Spleen (tissue), 11 donors: ENCODE data around the gene IL22RA2. TPM values are rescaled to one million over a fixed set of nuclear protein-coding genes. Genes with fewer than 3 reads are reported as not detected.
A peak's percentile ranks its signal among the peaks of the same experiment; 100 is the strongest.

Source experiments
- DNase-seq: peaks from one replicate; pipeline ENCODE4 v3.0.0-alpha.2; 2020
- H3K27ac ChIP-seq, 8 donors: fragments of 200-600 bp; sonication (generic) in 7 of 8; 1 replicate in 4 of 8; 2 replicates in 4 of 8; pipeline versions ENCODE4 v1.5.0 to v1.8.0; 2016 to 2021; ENCODE audit warnings: inconsistent platforms in 4 of 8, mild to moderate bottlenecking in 4 of 8, moderate library complexity in 1 of 8
- H3K27me3 ChIP-seq, 7 donors: fragments of 200-600 bp; sonication (generic) in 6 of 7; replicated peaks in 1 of 7; 1 replicate in 4 of 7; 2 replicates in 3 of 7; pipeline versions ENCODE4 v1.5.0 to v1.8.0; 2016 to 2021; ENCODE audit warnings: inconsistent platforms in 3 of 7, mild to moderate bottlenecking in 1 of 7
- H3K36me3 ChIP-seq, 6 donors: fragments of 200-600 bp; sonication (generic) in 5 of 6; 1 replicate in 4 of 6; 2 replicates in 2 of 6; pipeline versions ENCODE4 v1.5.0 to v1.8.0; 2016 to 2021; ENCODE audit warnings: inconsistent platforms in 2 of 6
- H3K4me1 ChIP-seq, 6 donors: fragments of 200-600 bp; sonication (generic) in 5 of 6; 1 replicate in 3 of 6; 2 replicates in 3 of 6; pipeline versions ENCODE4 v1.5.0 to v1.8.0; 2016 to 2021; ENCODE audit warnings: inconsistent platforms in 3 of 6
- H3K4me3 ChIP-seq, 8 donors: fragments of 200-600 bp; sonication (generic) in 7 of 8; 1 replicate in 4 of 8; 2 replicates in 4 of 8; pipeline versions ENCODE4 v1.5.0 to v1.8.0; 2016 to 2021; ENCODE audit warnings: inconsistent platforms in 4 of 8, mild to moderate bottlenecking in 4 of 8, moderate library complexity in 2 of 8
- H3K9me3 ChIP-seq, 8 donors: fragments of 200-600 bp; sonication (generic) in 7 of 8; 1 replicate in 4 of 8; 2 replicates in 4 of 8; pipeline versions ENCODE4 v1.5.0 to v1.8.0; 2016 to 2021; ENCODE audit warnings: inconsistent platforms in 4 of 8
- POLR2A ChIP-seq, 3 donors: fragments of 450-650 bp; IDR thresholded peaks; one replicate each; pipeline ENCODE4 v1.5.1; 2017; ENCODE audit warnings: antibody characterized with exemption in 3 of 3, mild to moderate bottlenecking in 1 of 3
- POLR2AphosphoS5 ChIP-seq, 3 donors: sonication (generic); formaldehyde crosslinking; IDR thresholded peaks; one replicate each; pipeline ENCODE4 v1.5.1; 2017; ENCODE audit warnings: antibody characterized with exemption in 3 of 3
- WGBS, 5 donors: extraction: QIAGEN DNeasy Blood & Tissue Kit in 3 of 5; methylation state at CpG; one replicate each; pipeline versions ENCODE4 v1.1.5 to v1.1.7; 2013 to 2018; 5-methylcytosine and 5-hydroxymethylcytosine counted together
- intact Hi-C: fragments of 100-400 bp; cut with DNase I; formaldehyde crosslinking; loops from one replicate; pipeline ENCODE4 v1.15.0; 2023; ENCODE audit warnings: low total_unique reads
- polyA plus RNA-seq, 3 donors: library from polyadenylated mRNA; stranded (reverse); fragments of 200-250 nt; gene quantifications; one replicate each; pipeline ENCODE4 v1.2.1, GENCODE V29; 2013
- total RNA-seq, 7 donors: library from RNA; depleted of rRNA in 3 of 7; stranded (reverse); fragments of >200 nt in 3 of 7; fragmentation: NEBNext Ultra II Directional in 4 of 7; extraction: Animal tissue kit (Norgen Biotek cat#: 25700) in 4 of 7; gene quantifications; one replicate each; pipeline versions ENCODE4 v1.1.0 to v1.2.1, GENCODE V29; 2016 to 2021
- TF ChIP-seq, protein P1 (sequence below), 11 experiments: fragments of 200-600 bp in 7 of 11; fragments of 450-650 bp in 4 of 11; sonication (generic) in 4 of 11; IDR thresholded peaks in 8 of 11; conservative IDR thresholded peaks in 3 of 11; 1 replicate in 7 of 11; 2 replicates in 4 of 11; pipeline versions ENCODE4 v1.4.0 to v1.8.0; 2016 to 2021; ENCODE audit warnings: antibody characterized with exemption in 11 of 11, inconsistent platforms in 4 of 11, mild to moderate bottlenecking in 1 of 11
- donor health status: healthy with polysubstance abuse.
- donor health status: DM: no; HTN: no; CAD: no; lungs with moderate emphysema.
- donor health status: DM: no; HTN: no; CAD: no.
- donor health status: Bipolar disorder and iron deficiency.
- donor health status: healthy.
- donor health status: DM: no; HTN: no; CAD: no.
- donor health status: DM: yes; HTN: yes; CAD: no.

IL22RA2 gene
- total and polyA plus RNA-seq, 10 donors: 0.06 to 2.1 (median 0.19) TPM; not detected in 5

DNA sequence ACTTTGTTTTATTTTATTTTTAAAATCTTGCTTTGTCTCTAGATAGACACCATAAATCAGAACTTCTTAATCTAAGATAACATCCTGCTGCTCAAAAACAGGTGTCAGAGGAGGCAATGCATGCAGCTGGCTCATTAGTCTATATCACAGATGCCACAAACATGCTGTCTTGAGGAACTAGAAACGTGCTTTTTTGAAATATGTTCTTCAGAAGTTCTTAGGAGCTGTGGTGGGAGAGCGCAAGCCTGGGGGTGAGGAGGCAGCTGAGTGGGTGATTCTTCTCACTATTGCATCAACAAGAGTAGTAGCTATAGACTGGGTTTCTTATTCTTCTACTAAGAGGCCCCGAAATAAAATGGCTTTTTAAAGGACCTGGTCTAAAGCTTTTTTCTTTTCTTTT lies 23.4 kb downstream of the IL22RA2 start:
- Histone ChIP-seq H3K27me3 (no peaks in the 10 kb centered on the region), H3K4me3 (no peak overlapping the region), H3K27ac (peak overlapping the region in 2 of 8 donors; percentile 78 to 83), H3K4me1 (peaks cover 0 to 37% (median under 1%) of the 10 kb centered on the region in 6 donors), H3K36me3 (no peaks in the 10 kb centered on the region), H3K9me3 (peaks cover 0 to 4% (median 0%) of the 10 kb centered on the region in 8 donors)
- intact Hi-C loops: no loop called here
- 36 to 57% (median 45%) methylated on average over 3 of the region's 3 CpGs for WGBS, 5 donors
- TF ChIP-seq POLR2A (IDR thresholded peaks at IDR 0.05) (no peak), POLR2AphosphoS5 (IDR thresholded peaks at IDR 0.05) (no peak)
- TF ChIP-seq, protein P1, sequence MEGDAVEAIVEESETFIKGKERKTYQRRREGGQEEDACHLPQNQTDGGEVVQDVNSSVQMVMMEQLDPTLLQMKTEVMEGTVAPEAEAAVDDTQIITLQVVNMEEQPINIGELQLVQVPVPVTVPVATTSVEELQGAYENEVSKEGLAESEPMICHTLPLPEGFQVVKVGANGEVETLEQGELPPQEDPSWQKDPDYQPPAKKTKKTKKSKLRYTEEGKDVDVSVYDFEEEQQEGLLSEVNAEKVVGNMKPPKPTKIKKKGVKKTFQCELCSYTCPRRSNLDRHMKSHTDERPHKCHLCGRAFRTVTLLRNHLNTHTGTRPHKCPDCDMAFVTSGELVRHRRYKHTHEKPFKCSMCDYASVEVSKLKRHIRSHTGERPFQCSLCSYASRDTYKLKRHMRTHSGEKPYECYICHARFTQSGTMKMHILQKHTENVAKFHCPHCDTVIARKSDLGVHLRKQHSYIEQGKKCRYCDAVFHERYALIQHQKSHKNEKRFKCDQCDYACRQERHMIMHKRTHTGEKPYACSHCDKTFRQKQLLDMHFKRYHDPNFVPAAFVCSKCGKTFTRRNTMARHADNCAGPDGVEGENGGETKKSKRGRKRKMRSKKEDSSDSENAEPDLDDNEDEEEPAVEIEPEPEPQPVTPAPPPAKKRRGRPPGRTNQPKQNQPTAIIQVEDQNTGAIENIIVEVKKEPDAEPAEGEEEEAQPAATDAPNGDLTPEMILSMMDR (IDR thresholded peaks at IDR 0.05 in 8 of 11, conservative IDR thresholded peaks at IDR 0.05 in 3 of 11): no peak
- DNase-seq: no peak

DNA sequence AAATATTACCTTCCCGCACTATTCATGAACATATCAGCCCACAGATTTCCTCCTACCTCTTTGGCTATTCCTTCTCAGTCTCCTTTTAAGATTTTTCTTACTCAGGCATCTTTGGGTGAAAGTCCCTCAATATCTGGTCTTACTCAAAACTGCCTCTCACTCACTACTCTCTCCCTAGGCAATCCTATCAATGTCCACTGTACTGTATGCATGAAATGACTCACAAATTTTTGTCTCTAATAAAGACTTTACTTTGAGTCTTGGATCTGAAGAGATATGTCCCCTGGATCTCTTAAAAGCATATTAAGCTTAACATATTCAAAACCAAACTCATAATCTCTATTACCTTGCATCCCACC lies 24.4 kb downstream of the IL22RA2 start:
- Histone ChIP-seq H3K36me3 (no peaks in the 10 kb centered on the region), H3K27me3 (no peaks in the 10 kb centered on the region), H3K27ac (peak overlapping the region in 7 of 8 donors; percentile 10 to 83 (median 62)), H3K9me3 (peaks cover 0 to 4% (median 0%) of the 10 kb centered on the region in 8 donors), H3K4me1 (peaks cover 0 to 27% (median 0%) of the 10 kb centered on the region in 6 donors), H3K4me3 (no peak overlapping the region)
- DNase-seq: no peak
- intact Hi-C loops: no loop called here
- 46 to 93% (median 66%) methylated on average over 1 of the region's 1 CpG for WGBS, 5 donors
- TF ChIP-seq POLR2A (IDR thresholded peaks at IDR 0.05): no peak
- no peak for TF ChIP-seq POLR2AphosphoS5 (IDR thresholded peaks at IDR 0.05)
- TF ChIP-seq, protein P1 (IDR thresholded peaks at IDR 0.05 in 8 of 11, conservative IDR thresholded peaks at IDR 0.05 in 3 of 11): no peak

DNA sequence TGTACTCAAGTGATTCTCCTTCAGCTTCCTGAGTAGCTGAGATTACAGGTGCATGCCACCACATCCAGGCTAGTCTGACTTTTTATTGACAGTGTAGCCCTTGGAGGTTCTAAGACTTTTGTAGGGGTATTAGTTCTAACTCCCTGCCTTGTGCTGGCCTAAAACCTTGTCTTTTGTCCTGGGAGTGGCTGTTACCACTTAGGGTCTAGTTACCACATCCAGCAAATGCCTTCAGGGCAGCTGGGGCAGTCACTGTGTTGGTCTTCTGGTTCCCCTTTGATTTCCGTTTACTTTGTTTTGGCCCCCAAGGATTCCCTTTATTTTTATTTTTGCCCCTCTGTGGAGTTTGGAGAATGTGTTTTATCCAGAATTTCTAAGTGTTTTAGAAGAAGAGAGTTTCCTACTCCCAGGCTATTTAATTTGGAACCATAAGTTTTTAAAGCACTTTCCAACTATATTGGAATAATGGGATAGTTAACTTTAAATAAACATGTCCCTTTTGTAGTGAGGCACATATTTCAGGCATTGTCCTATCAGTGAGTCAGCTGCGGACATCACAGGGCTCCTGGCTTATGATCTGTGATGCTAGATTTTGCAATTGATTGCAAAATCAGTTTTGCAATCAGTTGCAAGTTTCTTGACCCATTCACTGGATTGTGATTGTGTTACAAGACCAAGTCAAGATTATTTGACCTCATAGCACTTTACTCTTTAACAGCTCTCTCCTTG lies 25.0 kb downstream of the IL22RA2 start:
- TF ChIP-seq, protein P1 (IDR thresholded peaks at IDR 0.05 in 8 of 11, conservative IDR thresholded peaks at IDR 0.05 in 3 of 11): no peak
- TF ChIP-seq POLR2AphosphoS5 (IDR thresholded peaks at IDR 0.05) (peak in 1 of 3 donors; percentile 73), POLR2A (IDR thresholded peaks at IDR 0.05) (no peak)
- Histone ChIP-seq H3K27ac (peak overlapping the region in 7 of 8 donors; percentile 10 to 83 (median 62)), H3K4me3 (peak overlapping the region in 1 of 8 donors; percentile 17), H3K9me3 (peaks cover 0 to 4% (median 0%) of the 10 kb centered on the region in 8 donors), H3K36me3 (no peaks in the 10 kb centered on the region), H3K27me3 (no peaks in the 10 kb centered on the region), H3K4me1 (peaks cover 0 to 27% (median 0%) of the 10 kb centered on the region in 6 donors)
- DNase-seq: no peak
- intact Hi-C loops: no loop called here
- WGBS, 5 donors: 47 to 85% (median 64%) methylated on average over 2 of the region's 2 CpGs

DNA sequence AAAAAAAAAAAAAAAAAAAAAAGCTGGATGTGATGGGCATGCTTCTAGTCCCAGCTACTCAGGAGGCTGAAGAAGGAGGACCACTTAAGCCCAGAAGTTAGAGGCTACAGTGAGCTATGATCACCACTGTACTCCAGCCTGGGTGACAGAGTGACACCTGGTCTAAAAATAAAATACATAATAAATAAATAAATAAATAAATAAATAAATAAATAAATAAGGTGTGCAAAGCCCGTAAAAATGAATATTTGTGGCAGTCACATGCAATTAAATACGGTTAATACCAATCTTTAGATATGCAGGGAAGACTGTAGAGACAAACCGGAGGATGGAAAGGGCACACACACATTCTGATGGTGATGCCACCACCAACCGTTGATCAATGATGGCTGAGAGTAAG lies 26.2 kb downstream of the IL22RA2 start:
- Histone ChIP-seq H3K4me1 (peaks cover 0 to 27% (median 0%) of the 10 kb centered on the region in 6 donors), H3K27ac (no peak overlapping the region), H3K27me3 (no peaks in the 10 kb centered on the region), H3K36me3 (no peaks in the 10 kb centered on the region), H3K4me3 (no peak overlapping the region), H3K9me3 (peaks cover 0 to under 1% (median 0%) of the 10 kb centered on the region in 8 donors)
- TF ChIP-seq POLR2AphosphoS5 (IDR thresholded peaks at IDR 0.05) (no peak), POLR2A (IDR thresholded peaks at IDR 0.05) (no peak)
- TF ChIP-seq, protein P1 (IDR thresholded peaks at IDR 0.05 in 8 of 11, conservative IDR thresholded peaks at IDR 0.05 in 3 of 11): no peak
- intact Hi-C loops: no loop called here
- 92 to 97% (median 93%) methylated on average over 4 of the region's 4 CpGs for WGBS, 5 donors
- DNase-seq: no peak
